Measurements from ENCODE around the gene CENPK.

DNA sequence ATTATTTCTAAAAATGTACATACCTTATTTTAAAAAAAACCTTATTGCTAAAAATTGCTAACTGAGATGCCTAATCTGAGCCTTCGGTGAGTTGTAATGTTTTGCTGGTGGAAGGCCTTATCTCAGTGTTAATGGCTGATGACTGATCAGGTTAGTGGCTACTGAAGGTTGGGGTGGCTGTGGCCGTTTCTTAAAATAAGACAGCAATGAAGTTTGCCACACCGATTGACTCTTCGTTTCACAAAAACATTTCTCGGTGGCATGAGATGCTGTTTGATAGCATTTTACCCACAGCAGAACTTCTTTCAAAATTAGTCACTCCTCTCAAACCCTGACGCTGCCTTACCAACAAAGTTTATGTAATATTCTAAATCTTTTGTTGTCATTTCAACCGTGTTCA lies 14.7 kb downstream of the CENPK start:
- TF ChIP-seq, protein P1, sequence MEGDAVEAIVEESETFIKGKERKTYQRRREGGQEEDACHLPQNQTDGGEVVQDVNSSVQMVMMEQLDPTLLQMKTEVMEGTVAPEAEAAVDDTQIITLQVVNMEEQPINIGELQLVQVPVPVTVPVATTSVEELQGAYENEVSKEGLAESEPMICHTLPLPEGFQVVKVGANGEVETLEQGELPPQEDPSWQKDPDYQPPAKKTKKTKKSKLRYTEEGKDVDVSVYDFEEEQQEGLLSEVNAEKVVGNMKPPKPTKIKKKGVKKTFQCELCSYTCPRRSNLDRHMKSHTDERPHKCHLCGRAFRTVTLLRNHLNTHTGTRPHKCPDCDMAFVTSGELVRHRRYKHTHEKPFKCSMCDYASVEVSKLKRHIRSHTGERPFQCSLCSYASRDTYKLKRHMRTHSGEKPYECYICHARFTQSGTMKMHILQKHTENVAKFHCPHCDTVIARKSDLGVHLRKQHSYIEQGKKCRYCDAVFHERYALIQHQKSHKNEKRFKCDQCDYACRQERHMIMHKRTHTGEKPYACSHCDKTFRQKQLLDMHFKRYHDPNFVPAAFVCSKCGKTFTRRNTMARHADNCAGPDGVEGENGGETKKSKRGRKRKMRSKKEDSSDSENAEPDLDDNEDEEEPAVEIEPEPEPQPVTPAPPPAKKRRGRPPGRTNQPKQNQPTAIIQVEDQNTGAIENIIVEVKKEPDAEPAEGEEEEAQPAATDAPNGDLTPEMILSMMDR (IDR thresholded peaks at IDR 0.05): no peak
- TF ChIP-seq POLR2A (IDR thresholded peaks at IDR 0.05) (no peak), POLR2AphosphoS5 (IDR thresholded peaks at IDR 0.05) (no peak)

All from stomach (tissue), 4 donors.